IMR-90 (cell line): ENCODE measurements around the gene FOXQ1.

ENCODE experiments used
- MAFK ChIP-seq: IDR thresholded peaks from 2 replicates; pipeline ENCODE4 v1.6.1; 2012; ENCODE audit warnings: low read depth, low read length, improper control_type of control experiment
- POLR2A ChIP-seq: IDR thresholded peaks from 2 replicates; pipeline ENCODE4 v1.6.1; 2012; ENCODE audit warnings: mild to moderate bottlenecking, low read depth, low read length

- TF ChIP-seq MAFK (no peak), POLR2A (no peak)
Observed at GRCh38 chr6:1334684-1335083, 22.8 kb downstream of the FOXQ1 start.
